Measurements from ENCODE around the gene GABBR1.
A peak's percentile ranks its signal among the peaks of the same experiment; 100 is the strongest.

Gene GABBR1

DNA sequence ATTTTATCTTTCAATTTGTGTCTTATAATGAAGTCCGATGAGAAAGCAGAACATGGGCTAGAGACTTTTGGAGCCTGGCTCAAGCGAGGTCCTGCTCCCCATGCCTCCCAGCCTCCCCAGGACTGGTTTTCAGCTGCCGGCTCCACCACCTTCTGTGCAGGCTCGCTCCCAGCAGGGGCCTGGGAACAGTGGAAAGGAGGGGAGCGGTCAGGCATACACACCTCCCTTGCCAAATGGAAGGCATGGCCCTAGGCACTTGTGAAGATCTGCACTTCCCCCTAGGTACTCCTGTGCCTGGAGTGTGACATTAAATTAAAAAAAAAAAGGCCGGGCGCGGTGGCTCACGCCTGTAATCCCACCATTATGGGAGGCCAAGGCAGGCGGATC lies 19.2 kb upstream of the GABBR1 start:
- no peak for DNase-seq

DNA sequence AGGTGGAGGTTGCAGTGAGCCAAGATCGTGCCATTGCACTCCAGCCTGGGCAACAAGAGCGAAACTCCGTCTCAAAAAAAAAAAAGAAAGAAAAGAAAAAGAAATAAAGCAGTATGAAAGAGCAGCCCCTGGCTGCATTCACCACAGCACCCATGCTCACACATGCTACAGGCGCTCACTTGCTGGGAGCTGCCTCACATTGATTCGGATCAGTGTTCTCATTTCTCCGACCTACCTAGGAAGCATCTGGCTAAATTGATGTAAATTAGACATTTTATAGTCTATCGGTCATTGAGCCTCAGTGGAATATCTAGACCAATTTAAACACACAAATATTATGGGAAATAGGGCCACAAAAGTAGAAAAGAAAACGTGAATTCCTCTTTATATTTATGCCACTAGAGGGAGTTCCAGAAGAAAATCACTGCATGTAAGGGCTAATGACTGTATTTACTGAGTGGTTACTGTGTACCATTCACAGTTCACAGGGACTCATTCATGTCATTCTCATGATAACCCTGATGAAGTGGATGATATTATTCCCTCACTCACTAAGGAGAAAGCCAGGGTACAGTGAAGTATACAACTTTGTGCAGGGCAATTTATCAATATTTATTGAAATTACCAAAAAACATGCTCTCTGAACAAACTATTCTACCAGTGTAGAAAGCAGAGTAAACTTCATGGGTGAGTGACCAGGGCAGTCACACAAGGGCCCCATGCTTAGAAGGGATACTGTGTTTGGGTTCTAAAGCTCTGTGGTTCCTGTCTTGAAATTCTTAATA lies 18.6 kb upstream of the GABBR1 start:
- DNase-seq, result peak; percentile 6

DNA sequence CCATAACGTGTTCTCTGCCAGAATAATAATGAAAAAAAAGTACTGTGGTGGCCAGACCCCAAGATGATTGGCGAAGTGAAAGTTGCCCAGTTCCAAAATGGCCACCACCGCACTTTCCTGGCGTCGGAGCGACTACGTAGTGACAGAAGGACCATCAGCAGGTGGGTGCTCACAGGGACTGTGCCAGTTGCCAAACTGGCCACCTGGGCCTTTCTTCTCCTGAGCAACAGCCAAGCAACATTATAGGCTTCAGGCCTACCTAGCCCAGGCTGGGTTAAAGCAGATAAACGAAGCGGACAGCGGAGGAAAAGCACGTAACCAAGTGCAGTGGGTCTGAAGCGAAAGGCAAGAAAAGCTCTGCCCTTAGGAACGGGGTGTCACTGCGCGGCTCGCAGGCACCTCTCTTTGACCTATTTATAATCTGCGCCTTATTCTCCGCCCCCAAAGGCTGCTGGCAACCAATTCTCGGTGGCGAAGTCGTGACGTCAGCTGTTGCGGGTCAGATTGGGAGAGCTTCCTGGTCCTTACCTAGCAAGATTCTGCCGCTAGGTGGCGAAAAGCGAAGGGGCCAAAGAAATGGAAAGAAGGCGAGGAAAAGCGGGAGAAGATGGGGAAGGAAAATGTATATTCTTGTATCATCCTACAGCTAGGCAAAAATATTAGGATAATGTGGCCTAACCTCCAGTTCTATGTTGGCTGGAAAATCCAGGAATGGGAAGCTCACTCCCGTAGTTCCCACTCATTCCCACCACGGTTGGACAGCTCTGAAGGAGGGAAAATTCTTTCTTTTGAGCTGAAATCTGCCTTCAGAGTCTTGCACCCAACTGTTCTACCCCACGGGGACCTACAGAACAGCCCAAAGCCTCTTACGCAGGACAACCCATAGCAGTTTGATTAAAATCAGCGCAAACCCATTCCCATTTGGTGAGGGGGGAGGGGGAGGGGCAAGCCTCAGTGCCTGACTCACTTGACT lies 17.0 kb upstream of the GABBR1 start:
- DNase-seq, result peak; percentile 93

DNA sequence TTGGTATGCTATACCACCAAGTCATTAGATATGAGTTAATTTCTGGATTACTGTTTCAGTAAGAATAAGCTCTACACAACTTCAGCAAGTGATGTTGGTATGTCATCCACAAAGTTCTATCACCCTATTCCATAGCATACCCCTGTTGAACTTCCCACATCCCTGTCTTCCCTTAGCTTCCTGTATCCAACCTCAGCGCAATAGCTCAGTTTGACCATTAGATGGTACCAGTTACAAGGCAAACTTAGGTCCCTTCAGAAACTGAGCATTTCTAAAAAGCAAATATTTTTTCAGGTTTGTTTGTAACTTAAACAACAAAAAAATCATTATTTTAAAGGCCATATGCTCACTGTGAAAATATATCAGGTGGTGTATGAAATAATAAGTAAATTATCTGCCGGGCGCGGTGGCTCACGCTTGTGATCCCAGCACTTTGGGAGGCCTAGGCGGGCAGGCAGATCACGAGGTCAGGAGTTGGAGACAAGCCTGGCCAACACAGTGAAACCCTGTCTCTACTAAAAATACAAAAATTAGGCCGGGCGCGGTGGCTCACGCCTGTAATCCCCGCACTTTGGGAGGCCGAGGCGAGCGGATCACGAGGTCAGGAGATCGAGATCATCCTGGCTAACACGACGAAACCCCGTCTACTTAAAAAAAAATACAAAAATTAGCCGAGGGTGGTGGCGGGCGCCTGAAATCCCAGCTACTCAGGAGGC lies 15.1 kb upstream of the GABBR1 start:
- DNase-seq, result peak; percentile 6

DNA sequence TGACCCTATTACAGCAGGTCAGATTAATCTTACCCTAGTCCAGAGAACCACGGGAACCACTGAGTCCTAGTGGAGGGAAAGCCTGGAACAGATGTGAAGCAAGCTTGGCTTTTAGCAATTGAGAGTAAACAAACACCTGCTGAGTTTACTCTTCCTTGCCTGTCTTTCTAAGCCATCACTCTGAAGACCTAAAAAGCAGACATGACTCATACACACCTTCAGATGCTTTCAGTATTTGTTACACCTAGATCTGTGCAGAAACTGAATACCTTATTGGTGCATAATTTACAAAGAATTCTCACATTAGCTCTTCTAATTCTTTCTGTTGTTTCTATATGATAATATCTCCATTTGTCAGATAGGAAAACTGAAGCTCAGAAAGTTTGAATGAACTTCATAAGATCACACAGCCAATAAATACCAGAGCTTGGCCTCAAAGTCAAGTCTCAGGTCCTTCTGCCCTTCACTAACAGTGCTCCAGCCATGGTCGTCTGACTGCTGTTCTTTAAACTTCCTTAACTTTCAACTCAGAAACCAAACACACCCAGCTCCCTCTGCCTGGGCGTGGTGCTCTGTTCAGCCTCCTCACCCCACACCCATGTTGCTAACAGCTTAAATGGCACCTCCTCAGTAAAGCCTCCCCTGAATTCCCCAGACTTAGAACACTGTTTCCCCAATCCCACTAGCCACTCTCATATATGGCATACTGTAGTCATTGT lies 8.6 kb upstream of the GABBR1 start:
- DNase-seq, result no peak

DNA sequence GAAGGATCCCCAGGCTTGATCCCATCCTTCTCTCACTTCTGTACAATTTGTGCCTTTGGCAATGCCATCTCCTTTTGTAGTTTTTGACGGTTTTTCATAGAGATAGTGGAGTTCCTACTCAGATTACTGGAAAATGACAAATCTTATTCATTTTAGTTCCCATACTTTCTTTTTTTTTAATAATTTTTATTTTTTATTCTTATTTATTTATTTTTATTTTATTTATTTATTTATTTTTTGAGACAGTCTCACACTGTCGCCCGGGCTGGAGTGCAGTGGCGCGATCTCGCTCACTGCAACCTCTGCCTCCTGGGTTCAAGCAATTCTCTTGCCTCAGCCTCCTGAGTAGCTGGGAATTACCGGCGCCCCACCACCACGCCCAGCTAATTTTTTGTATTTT lies 4.3 kb upstream of the GABBR1 start:
- no peak for DNase-seq

DNA sequence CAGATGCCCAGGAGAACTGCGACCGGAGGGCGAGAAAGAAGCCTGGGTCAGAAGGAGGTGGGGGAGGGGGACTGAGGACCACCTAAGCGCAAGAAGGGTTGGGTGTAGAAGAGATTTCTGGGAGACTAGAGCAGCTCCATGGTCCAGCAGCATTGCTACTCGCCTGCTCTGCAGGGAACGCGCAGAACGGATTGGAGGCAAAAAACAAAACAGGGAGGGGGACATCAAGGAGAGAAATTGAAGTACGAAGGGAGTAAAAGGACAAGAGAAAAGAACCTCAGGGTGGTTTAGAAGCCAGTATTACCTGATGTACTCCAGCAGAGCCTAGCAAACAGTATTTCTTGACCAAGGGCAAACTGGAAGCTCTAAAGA lies 537 bp upstream of the GABBR1 start:
- DNase-seq, result no peak

DNA sequence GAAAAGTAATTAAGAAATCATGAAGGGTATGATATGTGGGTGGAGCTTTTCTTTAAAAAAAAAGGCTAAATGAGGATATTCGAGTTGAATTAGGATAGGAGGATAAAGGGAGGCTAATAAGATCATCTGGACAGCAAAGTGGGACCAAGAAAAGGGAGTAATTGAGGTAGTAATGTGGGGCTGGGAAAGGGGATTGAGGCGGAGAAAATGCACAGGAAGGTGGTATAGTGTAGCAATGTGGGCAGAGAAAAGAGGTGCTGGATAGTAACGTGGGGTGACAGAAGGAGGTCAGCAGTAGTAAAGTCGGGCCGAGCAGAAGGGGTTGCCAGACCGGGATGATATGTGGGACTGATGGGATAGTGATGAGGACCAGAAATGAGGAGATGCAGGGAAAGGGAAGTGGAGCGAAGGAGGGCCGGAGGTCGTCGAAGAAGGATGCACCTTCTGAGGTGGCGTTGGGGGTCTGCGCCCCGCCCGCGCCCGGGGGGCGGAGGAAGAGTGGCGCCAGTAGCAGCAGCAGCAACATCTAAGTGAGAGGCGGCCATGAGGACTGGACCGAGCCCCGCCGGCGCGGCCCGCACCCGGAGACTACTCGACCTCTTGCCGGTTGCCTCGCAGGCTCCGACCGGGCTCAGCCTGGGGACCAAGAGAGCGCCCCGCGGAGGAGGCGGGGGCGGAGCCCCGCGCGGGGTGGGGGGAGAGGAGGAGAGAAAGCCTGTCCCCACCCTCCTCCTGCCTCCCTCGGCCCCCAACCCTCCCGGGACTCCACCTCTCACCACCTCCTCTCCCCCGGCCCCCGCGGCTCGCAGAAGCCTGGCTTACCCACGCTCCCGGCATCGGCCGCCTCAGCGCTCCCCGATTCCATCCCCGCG lies 887 bp downstream of the GABBR1 start:
- DNase-seq, result peak; percentile 15

DNA sequence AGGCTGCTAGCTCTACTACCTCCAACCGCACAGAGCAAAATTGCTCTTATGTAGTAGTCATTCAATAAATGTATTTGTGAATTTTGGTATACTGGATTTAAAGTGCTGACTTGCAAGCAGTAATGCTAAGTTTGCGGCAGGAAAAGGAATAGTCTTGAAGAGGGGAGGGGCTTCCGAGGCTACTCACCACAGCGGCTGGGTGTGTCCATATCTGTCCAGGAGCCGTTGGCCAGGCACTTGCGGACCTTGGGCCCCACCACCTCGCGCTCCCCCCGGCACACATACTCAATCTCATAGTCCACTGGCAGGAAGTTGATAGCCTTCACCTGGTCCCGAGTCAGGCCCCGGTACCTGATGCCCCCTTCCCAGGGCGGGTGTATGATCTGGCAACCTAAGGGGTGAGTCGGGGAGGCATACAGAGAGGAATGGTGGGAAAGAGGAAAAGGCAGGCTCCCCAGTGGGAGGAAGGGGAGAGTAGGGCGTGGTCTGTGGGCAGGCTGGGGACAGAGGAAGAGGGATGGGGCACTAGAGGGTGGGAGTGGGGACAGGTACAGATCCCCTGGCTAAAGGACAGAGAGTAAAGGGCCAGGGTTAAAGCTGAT lies 1.7 kb downstream of the GABBR1 start:
- DNase-seq, result no peak

DNA sequence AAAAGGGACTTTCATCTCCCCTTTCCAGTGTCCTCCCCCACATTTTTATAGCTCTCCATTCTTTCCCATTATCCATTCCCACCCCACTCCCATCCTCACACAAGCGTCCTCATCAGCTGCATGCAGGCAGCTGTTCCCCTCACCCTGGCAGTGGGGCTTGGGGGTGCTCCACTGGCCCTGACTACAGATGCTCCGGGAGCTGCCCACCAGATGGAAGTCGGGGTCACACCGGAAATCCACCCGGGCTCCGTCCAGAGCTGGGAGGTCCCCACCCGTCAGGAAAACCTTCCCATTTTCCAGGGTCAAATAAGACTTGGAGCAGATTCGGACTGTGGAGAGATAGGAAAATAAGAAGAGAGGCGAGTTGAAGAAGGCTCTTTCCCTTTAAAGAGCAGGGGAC lies 2.7 kb downstream of the GABBR1 start:
- no peak for DNase-seq

DNA sequence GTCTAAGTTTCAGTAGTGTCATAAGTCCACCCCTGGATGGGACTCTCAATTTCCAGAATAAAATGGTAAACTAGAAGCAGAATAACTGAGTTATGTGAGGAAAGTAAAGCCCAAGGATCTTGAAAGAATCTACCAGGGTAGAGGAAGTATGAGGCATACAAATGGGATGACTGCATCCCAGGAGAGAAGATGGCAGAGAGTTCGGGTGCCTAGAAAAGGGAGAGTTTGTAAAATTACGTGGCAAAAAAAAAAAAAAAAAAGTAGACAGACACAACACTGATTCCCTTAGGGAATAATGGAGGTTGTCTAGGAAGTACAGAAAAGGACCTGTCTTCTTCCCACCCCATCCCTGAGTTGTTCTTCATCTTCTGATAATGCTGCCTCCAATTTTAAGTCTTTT lies 3.4 kb downstream of the GABBR1 start:
- DNase-seq, result no peak

DNA sequence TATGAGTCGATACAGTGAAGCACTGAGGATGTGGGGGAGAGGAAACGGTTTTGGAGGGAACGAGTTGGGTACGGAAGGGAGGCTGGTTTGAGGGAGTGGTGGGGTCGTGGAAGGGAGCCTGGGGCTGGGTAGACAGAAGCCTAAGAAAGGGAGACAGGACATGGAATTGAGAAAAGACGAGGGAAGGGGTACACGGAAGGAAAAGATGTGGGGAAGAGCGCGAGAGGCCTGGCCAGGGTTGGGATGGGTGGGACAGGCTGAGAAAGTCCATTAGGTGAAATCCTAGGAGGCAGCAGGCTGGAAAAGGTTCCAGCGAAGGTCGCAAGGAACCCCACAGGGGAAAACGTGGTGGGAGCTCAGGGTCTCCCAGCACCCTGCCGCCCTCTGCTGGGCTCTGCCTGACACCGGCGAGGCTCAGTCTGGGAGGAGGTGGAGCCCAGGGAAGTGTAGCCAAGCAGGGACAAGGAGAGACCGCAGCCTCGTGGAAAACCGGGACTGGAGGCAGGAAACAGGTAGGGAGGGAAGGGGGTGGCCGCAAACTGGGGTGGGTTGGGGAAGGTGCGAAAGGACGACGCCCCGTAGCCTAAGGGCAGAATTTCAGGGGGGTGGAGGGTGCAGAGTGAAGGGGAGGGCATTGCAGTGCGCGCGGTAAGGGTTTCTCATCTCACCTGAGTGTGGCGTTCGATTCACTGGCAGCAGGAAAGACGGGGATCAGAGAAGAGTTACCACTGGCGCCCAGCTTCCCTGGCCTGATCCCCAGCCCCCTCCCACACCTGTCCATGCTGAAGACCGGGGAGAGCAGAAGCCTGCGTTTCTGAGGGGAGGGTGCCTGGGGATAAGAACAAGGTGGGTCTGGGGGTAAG lies 4.3 kb downstream of the GABBR1 start:
- peak; percentile 67 for DNase-seq

DNA sequence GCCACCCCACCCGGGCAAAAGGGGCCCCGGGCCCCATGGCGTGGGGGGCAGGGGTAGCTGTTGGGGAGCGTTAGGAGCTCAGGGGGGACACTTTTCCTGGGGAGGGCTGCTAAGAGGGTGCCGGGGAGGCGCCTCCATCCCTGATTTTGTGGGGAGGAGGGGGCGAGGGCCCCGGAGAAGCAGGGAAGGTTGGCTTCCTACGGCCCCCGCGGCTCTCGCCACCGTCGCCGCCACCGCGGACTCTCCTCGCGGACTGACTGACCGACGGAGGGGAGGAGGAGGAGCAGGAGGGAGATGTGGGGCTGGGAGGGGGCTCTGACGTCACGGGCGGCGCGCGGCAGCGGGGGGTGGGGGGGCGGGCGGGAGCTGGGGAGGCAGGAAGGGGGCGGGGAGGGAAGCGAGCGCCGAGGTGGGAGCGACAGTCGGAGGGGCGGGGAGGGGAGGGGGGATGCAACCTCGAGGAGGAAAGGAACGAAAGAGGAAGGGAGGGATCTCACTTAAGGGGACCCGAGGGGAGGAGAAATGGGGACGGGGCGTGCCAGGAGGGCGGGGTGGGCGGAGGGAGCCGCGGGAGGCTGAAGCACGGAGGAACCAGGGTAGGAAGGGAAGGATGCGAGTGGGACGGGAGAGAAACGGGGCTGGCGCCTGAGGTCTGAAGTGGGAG lies 5.1 kb downstream of the GABBR1 start:
- DNase-seq, result no peak

DNA sequence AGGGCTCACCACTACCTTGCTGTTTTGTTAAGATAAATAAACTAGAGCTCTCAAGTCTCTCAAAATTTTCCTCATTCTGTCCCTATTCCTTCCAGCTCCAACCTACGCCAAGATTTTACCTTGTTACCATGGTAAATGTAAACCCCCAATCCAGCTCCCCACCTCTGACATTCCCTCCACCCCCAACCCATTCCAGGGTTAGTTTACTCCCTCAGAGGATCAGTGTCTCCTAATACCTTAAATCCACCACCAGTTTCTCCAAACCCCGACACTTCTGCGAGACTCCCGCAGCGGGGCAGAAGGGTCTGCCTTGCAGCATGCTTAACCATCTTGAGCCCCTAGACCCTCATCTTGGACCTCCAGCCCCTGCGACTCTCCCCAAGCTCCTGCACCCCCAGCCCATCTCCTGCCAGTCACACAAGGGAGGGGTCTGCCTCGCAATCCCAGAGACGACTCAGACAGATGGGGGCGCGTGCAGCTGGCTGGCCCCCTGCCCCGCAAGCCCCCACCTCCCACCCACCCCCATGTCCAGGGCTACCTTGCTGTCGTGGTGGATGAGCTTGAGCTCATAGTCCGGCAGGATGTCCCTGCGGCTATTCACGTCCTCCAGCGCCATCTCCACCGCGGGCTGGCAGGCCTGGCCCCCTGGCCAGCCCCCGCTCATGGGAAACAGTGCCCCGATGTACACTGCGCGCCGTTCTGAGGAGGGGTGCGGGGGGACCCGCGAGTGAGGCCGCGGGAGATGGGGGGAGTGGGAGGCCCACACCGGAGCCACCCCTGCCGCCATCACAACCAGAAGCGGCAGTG lies 5.8 kb downstream of the GABBR1 start:
- no peak for DNase-seq

DNA sequence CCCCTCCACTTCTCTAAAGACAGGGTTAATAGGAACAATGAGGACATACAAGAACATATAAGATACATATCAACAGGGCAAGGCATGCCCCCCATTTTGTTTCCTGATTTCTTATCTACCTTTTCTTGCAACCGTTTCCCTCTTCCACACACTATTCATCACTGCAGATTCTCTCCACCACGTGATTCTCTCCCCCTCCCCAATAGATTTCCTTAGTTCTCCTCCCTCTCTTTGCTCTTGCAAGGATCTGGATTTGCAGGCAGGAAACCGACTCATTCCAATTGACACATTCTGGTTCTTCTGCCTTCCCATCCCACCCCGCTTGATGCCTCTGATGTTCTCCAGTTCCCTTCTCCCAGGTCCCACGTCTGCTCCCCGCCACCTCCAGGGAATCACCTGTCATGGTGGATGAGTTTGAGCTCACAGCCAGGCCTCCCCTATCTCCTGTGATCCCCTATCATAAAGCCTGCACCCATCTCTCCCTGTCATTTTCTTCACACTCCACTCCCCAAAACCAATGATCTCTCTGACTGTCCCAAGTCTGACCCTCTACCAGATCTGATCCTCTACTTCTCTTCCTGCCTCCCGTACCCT lies 7.5 kb downstream of the GABBR1 start:
- no peak for DNase-seq

DNA sequence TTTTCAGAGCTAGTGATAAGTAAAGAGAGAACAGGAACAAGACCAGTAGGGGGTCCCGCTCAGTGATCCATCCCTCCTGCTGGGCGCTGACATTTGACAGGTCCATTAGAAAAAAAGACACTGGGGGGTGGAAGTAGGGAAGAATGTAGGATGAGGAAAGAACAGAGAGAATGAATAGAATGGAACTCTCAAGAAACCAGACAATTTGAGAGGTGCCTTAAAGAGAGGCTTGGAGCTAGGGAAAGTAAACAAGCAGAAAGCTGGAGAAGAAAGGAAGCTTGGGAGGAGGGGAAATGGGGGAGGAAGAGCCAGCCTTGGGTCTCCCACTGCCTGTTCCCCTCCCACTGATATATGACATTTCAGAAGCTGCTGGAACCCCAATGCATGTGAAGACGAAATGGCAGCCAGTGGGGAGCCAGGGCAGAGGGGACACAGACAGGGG lies 8.4 kb downstream of the GABBR1 start:
- no peak for DNase-seq

DNA sequence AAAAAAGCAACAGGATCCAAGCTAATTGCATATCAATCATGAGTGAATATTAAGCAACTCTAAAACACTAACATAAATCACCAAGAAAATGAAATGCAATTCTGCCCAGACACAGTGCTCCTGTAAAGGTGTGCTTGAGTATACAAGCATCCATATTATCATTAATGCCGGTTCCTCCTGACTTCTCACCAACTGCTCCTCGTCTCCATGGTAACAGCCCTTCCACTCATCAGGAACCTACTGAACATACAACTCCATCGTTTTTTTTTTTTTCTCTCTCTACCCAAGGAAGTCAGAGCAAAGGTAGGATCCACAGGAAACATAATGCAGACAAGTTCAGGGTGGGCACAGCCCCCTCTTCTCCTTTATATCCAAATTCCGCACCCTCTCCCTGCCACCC lies 12.4 kb downstream of the GABBR1 start:
- no peak for DNase-seq

DNA sequence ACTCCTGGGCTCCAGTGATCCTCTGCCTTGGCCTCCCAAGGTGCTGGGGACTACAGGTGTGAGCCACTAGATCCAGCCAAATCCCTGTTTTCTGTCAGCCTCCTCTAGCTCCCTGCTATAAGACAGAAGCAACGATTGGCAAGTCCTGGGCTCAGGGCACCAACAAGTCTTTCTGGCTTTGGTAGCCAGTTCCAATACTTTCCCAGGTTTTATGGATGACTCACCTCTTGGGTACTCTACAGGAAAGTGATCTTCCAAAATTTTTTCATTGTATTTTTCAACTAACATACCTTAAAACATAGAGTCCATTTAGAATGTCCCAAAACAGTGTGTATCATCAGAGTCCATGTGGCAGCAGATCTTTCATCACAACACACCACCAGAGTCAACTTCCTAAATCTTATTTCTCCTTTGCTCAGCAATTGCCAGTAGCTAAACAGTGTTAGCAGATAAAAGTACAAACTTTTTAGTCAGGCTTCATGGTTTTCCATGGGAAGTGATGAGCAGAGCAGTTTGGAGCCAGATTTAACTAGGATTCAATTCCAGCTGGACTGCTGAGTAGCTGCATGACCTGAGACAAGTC lies 13.3 kb downstream of the GABBR1 start:
- DNase-seq, result no peak
